IMR-90 (cell line): Measurements from ENCODE around the gene BRK1. TPM values are rescaled to one million over a fixed set of nuclear protein-coding genes. Genes with fewer than 3 reads are reported as not detected.

Experiments
- ATAC-seq: fragments of 200-7000 bp; cut with Tn5 transposase; 2 replicates; pipeline ENCODE4 v1.9.1; 2020; ENCODE audit warnings: low read depth, mild to moderate bottlenecking, moderate library complexity
- Bru-seq: library from RNA; stranded (reverse); fragments of 400-500 nt; gene quantifications from one replicate; lab custom pipeline; 2021; lab: Mats Ljungman, UMichigan
- BruChase-seq, 2 experiments: library from RNA; stranded (reverse); fragments of 400-500 nt; gene quantifications; one replicate each; lab custom pipeline; 2021; lab: Mats Ljungman, UMichigan
- BruUV-seq: library from RNA; stranded (reverse); fragments of 400-500 nt; replicated peaks from 2 replicates; lab custom pipeline; 2021; lab: Mats Ljungman, UMichigan
- CTCF ChIA-PET: fragments of 300-600 bp; formaldehyde crosslinking; extraction: SDS; loops from one replicate; lab custom pipeline; 2021; ENCODE audit warnings: antibody characterized with exemption; lab: Yijun Ruan, JAX
- POLR2A ChIA-PET: fragments of 300-600 bp; sonication (Branson Sonifier 250); formaldehyde crosslinking; loops from one replicate; lab custom pipeline; 2022; ENCODE audit warnings: antibody characterized with exemption; ENCODE audit not compliant: unreplicated experiment; lab: Charles Lee
- DNase-seq: peaks from one replicate; pipeline ENCODE4 v3.0.0; 2013
- H2AFZ ChIP-seq: replicated peaks from 2 replicates; pipeline ENCODE3; 2013; ENCODE audit warnings: low read length, mild to moderate bottlenecking; ENCODE audit not compliant: poor library complexity
- H2AK5ac ChIP-seq: 2 replicates; pipeline ENCODE4 v1.6.1; 2013; ENCODE audit warnings: low read depth, low read length, inconsistent platforms
- H2AK9ac ChIP-seq: replicated peaks from 2 replicates; pipeline ENCODE3; 2013; ENCODE audit warnings: mild to moderate bottlenecking, low read depth, low read length, moderate library complexity; ENCODE audit not compliant: poor library complexity
- H2BK120ac ChIP-seq: 2 replicates; pipeline ENCODE4 v1.6.1; 2013; ENCODE audit warnings: low read depth, low read length, inconsistent platforms
- H2BK15ac ChIP-seq: 3 replicates; pipeline ENCODE4 v1.6.1; 2013; ENCODE audit warnings: low read depth, low read length, inconsistent platforms
- H2BK20ac ChIP-seq: 2 replicates; pipeline ENCODE4 v1.6.1; 2013; ENCODE audit warnings: low read depth, mild to moderate bottlenecking, inconsistent platforms, low read length, moderate library complexity
- H2BK5ac ChIP-seq: 2 replicates; pipeline ENCODE4 v1.6.1; 2013; ENCODE audit warnings: mild to moderate bottlenecking, low read depth, low read length, inconsistent platforms; ENCODE audit not compliant: poor library complexity, severe bottlenecking
- H3K14ac ChIP-seq: replicated peaks from 2 replicates; pipeline ENCODE4 v1.6.1; 2013; ENCODE audit warnings: low read depth, low read length, inconsistent platforms
- H3K18ac ChIP-seq: 2 replicates; pipeline ENCODE4 v1.6.1; 2013; ENCODE audit warnings: low read depth, low read length, control low read depth
- H3K23ac ChIP-seq: 2 replicates; pipeline ENCODE4 v1.6.1; 2013; ENCODE audit warnings: low read depth, low read length, inconsistent platforms
- H3K27ac ChIP-seq: 2 replicates; pipeline ENCODE4 v1.5.1; 2013; ENCODE audit warnings: mild to moderate bottlenecking, control low read depth, low read length; ENCODE audit not compliant: insufficient read depth
- H3K27me3 ChIP-seq: 2 replicates; pipeline ENCODE4 v1.6.1; 2013; ENCODE audit warnings: low read length; ENCODE audit not compliant: control insufficient read depth, insufficient read depth
- H3K36me3 ChIP-seq: 2 replicates; pipeline ENCODE4 v1.6.1; 2013; ENCODE audit warnings: low read length, mixed read lengths; ENCODE audit not compliant: control insufficient read depth, insufficient read depth
- H3K4ac ChIP-seq: 2 replicates; pipeline ENCODE4 v1.6.1; 2013; ENCODE audit warnings: low read depth, low read length, inconsistent platforms
- H3K4me1 ChIP-seq: 2 replicates; pipeline ENCODE4 v1.6.1; 2013; ENCODE audit warnings: low read length, mixed read lengths; ENCODE audit not compliant: control insufficient read depth, insufficient read depth
- H3K4me2 ChIP-seq: 2 replicates; pipeline ENCODE4 v1.6.1; 2013; ENCODE audit warnings: low read depth, mild to moderate bottlenecking, control low read depth, low read length, moderate library complexity
- H3K4me3 ChIP-seq: 2 replicates; pipeline ENCODE4 v1.5.1; 2013; ENCODE audit warnings: low read depth, mild to moderate bottlenecking, control low read depth, low read length, moderate library complexity; ENCODE audit not compliant: insufficient read depth
- H3K56ac ChIP-seq: 2 replicates; pipeline ENCODE4 v1.6.1; 2013; ENCODE audit warnings: low read length, inconsistent platforms; ENCODE audit not compliant: insufficient read depth; ENCODE audit errors: extremely low read depth
- H3K79me1 ChIP-seq, 2 experiments: 2 replicates each; pipeline ENCODE4 v1.6.1; 2013; ENCODE audit warnings: low read length in 2 of 2, inconsistent platforms in 1 of 2, low read depth in 1 of 2
- H3K9ac ChIP-seq: 2 replicates; pipeline ENCODE4 v1.6.1; 2013; ENCODE audit warnings: low read depth, low read length, control low read depth
- H3K9me1 ChIP-seq: 2 replicates; pipeline ENCODE4 v1.6.1; 2013; ENCODE audit warnings: low read length, inconsistent platforms; ENCODE audit not compliant: insufficient read depth
- H3K9me3 ChIP-seq: 2 replicates; pipeline ENCODE4 v1.6.1; 2013; ENCODE audit warnings: low read length; ENCODE audit not compliant: control insufficient read depth, insufficient read depth
- H4K20me1 ChIP-seq: 2 replicates; pipeline ENCODE4 v1.6.1; 2013; ENCODE audit warnings: low read length, inconsistent platforms; ENCODE audit not compliant: insufficient read depth
- H4K5ac ChIP-seq: 2 replicates; pipeline ENCODE4 v1.6.1; 2013; ENCODE audit warnings: mild to moderate bottlenecking, low read depth, low read length, control low read depth
- H4K8ac ChIP-seq, 2 experiments: 2 replicates each; pipeline ENCODE4 v1.6.1; 2013; ENCODE audit warnings: low read depth in 2 of 2, low read length in 2 of 2, control low read depth in 1 of 2, inconsistent platforms in 1 of 2
- H4K91ac ChIP-seq: 2 replicates; pipeline ENCODE4 v1.6.1; 2013; ENCODE audit warnings: low read depth, low read length, inconsistent platforms; ENCODE audit not compliant: insufficient read depth
- BHLHE40 ChIP-seq: fragments of 150-350 bp; IDR thresholded peaks from 2 replicates; pipeline ENCODE4 v1.6.1; 2016; ENCODE audit warnings: mild to moderate bottlenecking, low read depth, low read length
- CHD1 ChIP-seq: IDR thresholded peaks from 2 replicates; pipeline ENCODE4 v1.6.1; 2012; ENCODE audit warnings: low read depth, low read length, improper control_type of control experiment
- CTCF ChIP-seq: conservative IDR thresholded peaks from 2 replicates; pipeline ENCODE4 v1.5.1; 2012; ENCODE audit warnings: mild to moderate bottlenecking, low read depth, low read length, improper control_type of control experiment
- MAFK ChIP-seq: IDR thresholded peaks from 2 replicates; pipeline ENCODE4 v1.6.1; 2012; ENCODE audit warnings: low read depth, low read length, improper control_type of control experiment
- MAZ ChIP-seq: IDR thresholded peaks from 2 replicates; pipeline ENCODE4 v1.6.1; 2012; ENCODE audit warnings: low read depth, mild to moderate bottlenecking, low read length, improper control_type of control experiment, moderate library complexity, borderline replicate concordance
- MXI1 ChIP-seq: IDR thresholded peaks from 2 replicates; pipeline ENCODE4 v1.6.1; 2012; ENCODE audit warnings: low read depth, mild to moderate bottlenecking, low read length, moderate library complexity, borderline replicate concordance
- NFE2L2 ChIP-seq: fragments of 150-350 bp; IDR thresholded peaks from 2 replicates; pipeline ENCODE4 v1.6.1; 2016; ENCODE audit warnings: low read depth, mild to moderate bottlenecking, low read length
- POLR2A ChIP-seq: IDR thresholded peaks from 2 replicates; pipeline ENCODE4 v1.6.1; 2012; ENCODE audit warnings: mild to moderate bottlenecking, low read depth, low read length
- RCOR1 ChIP-seq: IDR thresholded peaks from 2 replicates; pipeline ENCODE4 v1.6.1; 2012; ENCODE audit warnings: mild to moderate bottlenecking, low read length, improper control_type of control experiment; ENCODE audit not compliant: insufficient replicate concordance
- RFX5 ChIP-seq: IDR thresholded peaks from 2 replicates; pipeline ENCODE4 v1.8.0; 2012; ENCODE audit warnings: low read depth, mild to moderate bottlenecking, low read length, moderate library complexity
- SMC3 ChIP-seq: fragments of 150-350 bp; IDR thresholded peaks from 2 replicates; pipeline ENCODE4 v1.6.1; 2016; ENCODE audit warnings: low read depth, mild to moderate bottlenecking, antibody characterized with exemption, low read length, moderate library complexity
- USF2 ChIP-seq: fragments of 150-350 bp; IDR thresholded peaks from 2 replicates; pipeline ENCODE4 v1.6.1; 2017; ENCODE audit warnings: mild to moderate bottlenecking, antibody characterized with exemption, low read length, low read depth
- WGBS, 2 experiments: methylation state at CpG; one replicate each; pipeline versions ENCODE4 v1.1.5 to v1.1.7; 2013; ENCODE audit warnings: missing lambda C conversion rate in 2 of 2; ENCODE audit not compliant: insufficient read length in 1 of 2; ENCODE audit errors: extremely low coverage in 2 of 2; 5-methylcytosine and 5-hydroxymethylcytosine counted together
- dilution Hi-C: fragments of 300-500 bp; cut with HindIII; formaldehyde crosslinking; loops from one replicate; pipeline ENCODE4 v1.14.3; 2018; ENCODE audit warnings: low sequenced_read_pairs; ENCODE audit not compliant: unreplicated experiment
- in situ Hi-C: fragments of 300-500 bp; cut with MboI; formaldehyde crosslinking; loops from 3 replicates; pipeline ENCODE4 v1.14.3; 2019; ENCODE audit warnings: low sequenced_read_pairs, inconsistent platforms, mixed read lengths
- intact Hi-C: fragments of 100-400 bp; cut with micrococcal nuclease; formaldehyde crosslinking; loops from 2 replicates; pipeline ENCODE4 v1.10.0; 2022
- long read RNA-seq: library from polyadenylated mRNA; unstranded; transcript quantifications from one replicate; pipeline ENCODE4 v2.0.0, GENCODE V29; 2021; ENCODE audit not compliant: unreplicated experiment
- polyA plus RNA-seq, 3 experiments: library from polyadenylated mRNA; depleted of rRNA; stranded (reverse); fragments of >200 nt; gene quantifications; 2 replicates each; pipeline ENCODE4 v1.2.3, GENCODE V29; 2012; ENCODE audit warnings: low replicate concordance in 1 of 3
- total RNA-seq: library from RNA; depleted of rRNA; stranded (reverse); fragments of >200 nt; gene quantifications from 2 replicates; pipeline ENCODE4 v1.2.3, GENCODE V29; 2012; rRNA removed

The BRK1 gene
- total RNA-seq (81.4 and 123 TPM in 2 replicates), polyA plus RNA-seq (2012; rRNA removed) (195 and 235 TPM in 2 replicates), Bru-seq, nascent RNA (percentile 87 among the genes with signal in this experiment), BruChase-seq, experiment 1, labeled RNA remaining after a 6-hour chase (percentile 90 among the genes with signal in this experiment), BruChase-seq, experiment 2, labeled RNA remaining after a 2-hour chase (percentile 82 among the genes with signal in this experiment)
- 62.1 and 106 TPM in 2 replicates for polyA plus RNA-seq (2012; cell fraction: cytosol; rRNA removed)
- polyA plus RNA-seq (2012; cell fraction: nucleus; rRNA removed; ENCODE audit: low replicate concordance) = 19.3 and 61.7 TPM in 2 replicates
- long read RNA-seq, transcript BRK1-201 (3 exons, 1,233 nt) = major isoform, 151 of 161 reads
- long read RNA-seq, partial matches to known transcripts = 1 of 161 reads
- long read RNA-seq, other reads (novel, unspliced or antisense) = 9 of 161 reads

- Histone ChIP-seq H4K20me1 (peaks cover 33% of the 10 kb centered on the region), H3K9ac (peak within 1 kb of the TSS; percentile 98), H3K36me3 (no peaks in the 10 kb centered on the region), H3K14ac (peak within 1 kb of the TSS; percentile 99), H3K79me1 (peaks cover 15 to 28% of the 10 kb centered on the region in 2 experiments), H2BK120ac (peak within 1 kb of the TSS; percentile 82), H3K4me3 (peak within 1 kb of the TSS; percentile 72), H2BK15ac (peak within 1 kb of the TSS; percentile 72; the same call in 1 of the 3 replicates), H3K27ac (peak within 1 kb of the TSS; percentile 95), H3K4ac (peak within 1 kb of the TSS; percentile 98), H2AK9ac (peak within 1 kb of the TSS; percentile 94), H3K9me1 (0 out of 2 replicates have a peak, but pooled peaks cover 7% of the 10 kb centered on the region), H2BK5ac (peak within 1 kb of the TSS; percentile 91), H3K4me2 (peak within 1 kb of the TSS; percentile 97), H3K27me3 (no peaks in the 10 kb centered on the region), H2BK20ac (no peak within 1 kb of the TSS), H3K18ac (peak within 1 kb of the TSS; percentile 90), H4K8ac (peak within 1 kb of the TSS; percentile 95 to 99), H3K56ac (peak within 1 kb of the TSS; percentile 95), H3K4me1 (peaks cover 2% of the 10 kb centered on the region; the same call in 1 of the 2 replicates), H4K91ac (peak within 1 kb of the TSS; percentile 95), H4K5ac (peak within 1 kb of the TSS; percentile 93), H2AFZ (peak within 1 kb of the TSS; percentile 96), H2AK5ac (peak within 1 kb of the TSS; percentile 97), H3K9me3 (no peaks in the 10 kb centered on the region), H3K23ac (peak within 1 kb of the TSS; percentile 99)
- WGBS, 2 experiments = 0% methylated on average over 21 of the region's 54 CpGs; no CpG with 5 or more reads in 1 of the 2 experiments
- intact Hi-C loops = loop anchor here (10.0 kb wide), 1 partner anchor 131 kb away; the partner anchor contains the start of gene EMC3
- POLR2A ChIA-PET = interaction anchor here (0.6 to 0.7 kb wide), 4 partner anchors 85 to 184 kb away, joined by 4 to 13 read pairs (median 6); no protein-coding TSS in a partner anchor
- in situ Hi-C loops = no loop called here
- no TSS peak for BruUV-seq
- CTCF ChIA-PET = no interaction called here
- DNase-seq (peak; percentile 97), ATAC-seq (peak; percentile 98)
- dilution Hi-C loops = no loop called here
- TF ChIP-seq NFE2L2 (no peak), SMC3 (peak; percentile 13; the same call in 1 of the 2 replicates), MXI1 (peak; percentile 69; the same call in 1 of the 2 replicates), POLR2A (peak; percentile 87), RCOR1 (no peak), MAZ (peak; percentile 25; the same call in 1 of the 2 replicates), USF2 (no peak), BHLHE40 (peak; percentile 25; the same call in 1 of the 2 replicates), CHD1 (no peak), CTCF (no peak), MAFK (no peak), RFX5 (no peak)
Measured at GRCh38 chr3:10115326-10116137, at the start of gene BRK1. Gene BRK1, plus strand, starts transcription at chr3:10115675. Its CDS starts 27 bp downstream, at chr3:10115702.
